GM21825 (cell line): ENCODE results near the gene PTGIR.
"Not testable (repeated sequence)": the region's sequence is repeated elsewhere in the genome, so short reads cannot be mapped to it uniquely, and the experiment has no call there.

Experiments
- ATAC-seq: cut with Tn5 transposase; IDR thresholded peaks from one replicate; pipeline ENCODE4 v1.9.1; 2021; ENCODE audit warnings: mild to moderate bottlenecking, moderate library complexity; ENCODE audit not compliant: unreplicated experiment

Gene PTGIR

GRCh38 chr19:46639358-46640182 lies 14.7 kb upstream of the PTGIR start:
- no peak for ATAC-seq

GRCh38 chr19:46637224-46637623 lies 12.3 kb upstream of the PTGIR start:
- ATAC-seq = no peak

GRCh38 chr19:46635920-46636761 lies 11.3 kb upstream of the PTGIR start, which contains the start of gene GNG8:
GNG8 (minus strand) TSS chr19:46636202; CDS start chr19:46634682, 1,520 bp downstream.
- no peak for ATAC-seq

GRCh38 chr19:46634656-46635218 lies 9.8 kb upstream of the PTGIR start:
- ATAC-seq = no peak

DNA sequence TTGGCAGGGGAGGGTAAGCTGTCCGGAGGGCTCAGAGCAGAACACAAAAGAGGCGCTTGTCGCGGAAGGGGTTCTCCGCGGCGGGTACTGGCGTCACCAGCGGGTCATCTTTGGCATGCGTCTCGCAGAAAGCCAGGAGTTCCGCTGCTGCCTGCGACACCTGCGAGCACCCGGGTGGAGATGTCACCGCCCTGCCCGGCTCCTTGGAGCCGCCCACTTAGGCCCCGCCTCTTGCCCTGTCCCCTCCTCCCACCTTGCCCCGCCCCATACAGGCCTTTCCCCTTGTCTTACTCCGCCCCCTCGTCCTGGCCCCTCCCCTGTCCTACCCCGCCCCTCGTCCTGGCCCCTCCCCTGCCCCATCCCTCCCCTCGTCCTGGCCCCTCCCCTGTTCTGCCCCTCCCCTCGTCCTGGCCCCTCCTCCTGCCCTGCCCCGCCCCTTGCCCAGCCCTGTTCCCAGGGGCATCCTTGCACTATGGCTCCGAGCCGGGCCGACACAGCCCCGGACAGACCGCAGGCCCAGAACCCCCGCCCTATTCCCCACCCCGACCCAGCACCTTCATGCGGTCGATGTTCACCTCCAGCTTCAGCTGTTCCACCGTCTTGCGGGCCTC lies 9.3 kb upstream of the PTGIR start:
- no peak for ATAC-seq

DNA sequence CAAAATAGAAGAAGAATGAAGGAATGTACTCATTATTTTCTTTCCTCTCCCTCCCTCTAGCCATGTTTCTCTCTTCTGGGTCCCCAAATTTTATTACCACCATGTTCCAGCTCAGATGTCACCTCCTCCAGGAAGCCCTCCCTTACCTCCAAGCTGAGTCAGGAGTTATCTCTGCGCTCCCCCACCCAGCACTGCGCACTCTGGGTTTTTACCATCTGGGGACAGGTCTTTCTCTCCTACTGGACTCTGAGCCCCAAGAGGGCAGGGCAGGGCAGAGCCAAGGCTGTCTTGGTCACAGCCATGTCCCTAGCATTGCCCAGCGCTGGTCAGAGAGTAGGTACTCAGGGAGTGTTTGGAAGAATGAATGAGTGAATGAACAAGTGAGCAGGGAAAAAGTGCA lies 8.2 kb upstream of the PTGIR start:
- no peak for ATAC-seq

GRCh38 chr19:46631481-46631880 lies 6.6 kb upstream of the PTGIR start:
- no peak for ATAC-seq

GRCh38 chr19:46630586-46631205 lies 5.8 kb upstream of the PTGIR start:
- no peak for ATAC-seq

DNA sequence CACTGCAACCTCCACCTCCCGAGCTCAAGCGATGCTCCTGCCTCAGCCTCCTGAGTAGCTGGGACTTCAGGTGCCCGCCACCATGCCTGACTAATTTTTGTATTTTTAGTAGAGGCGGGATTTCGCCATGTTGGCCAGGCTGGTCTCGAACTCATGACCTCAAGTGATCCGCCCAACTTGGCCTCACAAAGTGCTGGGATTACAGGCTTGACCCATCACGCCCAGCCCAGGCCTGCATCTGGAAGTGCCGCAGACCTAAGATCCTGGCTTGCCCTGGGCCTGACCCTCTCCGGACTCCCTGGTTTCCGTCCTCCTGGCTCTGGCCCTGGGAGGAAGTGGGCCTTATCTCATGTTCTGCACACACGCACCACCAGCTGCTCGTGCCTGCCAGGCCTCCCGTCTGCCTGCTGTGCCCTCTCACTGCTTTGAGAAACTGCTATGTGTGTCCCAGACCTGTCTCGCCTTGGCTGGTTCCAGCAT lies 4.7 kb upstream of the PTGIR start:
- ATAC-seq = no peak

DNA sequence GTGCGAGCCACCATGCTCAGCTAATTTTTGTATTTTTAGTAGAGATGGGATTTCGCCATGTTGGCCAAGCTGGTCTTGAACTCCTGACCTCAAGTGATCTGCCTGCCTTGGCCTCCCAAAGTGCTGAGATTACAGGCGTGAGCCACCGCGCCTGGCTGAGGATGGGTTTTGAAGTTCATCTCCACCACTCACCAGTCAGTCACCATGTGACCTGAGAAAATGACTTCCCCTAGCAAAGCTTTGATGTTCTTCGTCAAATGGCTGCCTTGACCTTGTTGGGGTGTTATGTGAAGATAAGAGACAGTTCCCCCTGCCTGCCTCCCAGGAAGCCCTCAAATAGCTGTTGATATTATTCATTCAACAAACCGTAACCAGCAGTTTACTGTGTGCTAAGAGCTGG lies 4.1 kb upstream of the PTGIR start:
- ATAC-seq = not testable (repeated sequence)

DNA sequence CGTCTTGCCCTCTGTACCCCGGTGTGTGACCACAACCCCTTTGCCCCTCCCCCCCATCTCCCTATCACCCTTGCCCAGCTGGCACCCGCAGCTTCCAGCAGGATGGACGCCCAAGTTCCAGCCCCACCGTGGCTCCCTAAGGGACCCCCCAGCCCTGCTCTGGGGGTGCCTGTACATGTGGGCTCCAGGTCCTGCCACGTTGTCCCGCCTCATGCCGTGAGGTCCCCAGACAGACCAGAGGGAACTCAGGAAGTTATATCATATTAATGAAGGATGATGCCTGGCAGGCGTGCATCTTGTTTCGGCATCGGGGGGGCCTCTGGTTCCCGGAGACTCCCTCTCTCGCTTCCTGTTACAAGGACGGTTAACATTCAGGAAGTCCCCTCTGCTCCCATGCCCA lies 1.6 kb upstream of the PTGIR start:
- ATAC-seq = no peak

DNA sequence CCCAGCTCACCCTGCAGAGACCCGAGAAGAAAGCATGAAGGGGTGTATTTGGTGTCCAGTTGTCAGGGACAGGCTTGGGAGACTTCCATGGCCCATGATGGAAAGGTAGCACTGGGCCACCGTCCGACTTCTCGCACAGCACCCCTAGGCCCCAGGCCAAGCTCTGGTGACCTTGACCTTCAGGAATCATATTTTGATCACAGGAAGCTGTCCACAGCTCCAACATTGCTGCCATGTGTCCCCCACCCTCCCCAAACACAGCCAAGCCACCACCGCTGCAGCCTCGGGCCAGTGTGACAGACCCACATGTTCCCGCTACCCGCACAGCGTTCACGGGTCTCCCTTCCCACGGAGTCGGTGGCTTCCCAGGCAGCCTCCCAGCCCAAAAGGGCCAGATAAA lies 842 bp upstream of the PTGIR start:
- ATAC-seq = no peak

GRCh38 chr19:46623915-46624502 lies 880 bp downstream of the PTGIR start:
- ATAC-seq = no peak

- no peak for ATAC-seq
Measured at GRCh38 chr19:46622118-46622446, 2.8 kb downstream of the PTGIR start.

DNA sequence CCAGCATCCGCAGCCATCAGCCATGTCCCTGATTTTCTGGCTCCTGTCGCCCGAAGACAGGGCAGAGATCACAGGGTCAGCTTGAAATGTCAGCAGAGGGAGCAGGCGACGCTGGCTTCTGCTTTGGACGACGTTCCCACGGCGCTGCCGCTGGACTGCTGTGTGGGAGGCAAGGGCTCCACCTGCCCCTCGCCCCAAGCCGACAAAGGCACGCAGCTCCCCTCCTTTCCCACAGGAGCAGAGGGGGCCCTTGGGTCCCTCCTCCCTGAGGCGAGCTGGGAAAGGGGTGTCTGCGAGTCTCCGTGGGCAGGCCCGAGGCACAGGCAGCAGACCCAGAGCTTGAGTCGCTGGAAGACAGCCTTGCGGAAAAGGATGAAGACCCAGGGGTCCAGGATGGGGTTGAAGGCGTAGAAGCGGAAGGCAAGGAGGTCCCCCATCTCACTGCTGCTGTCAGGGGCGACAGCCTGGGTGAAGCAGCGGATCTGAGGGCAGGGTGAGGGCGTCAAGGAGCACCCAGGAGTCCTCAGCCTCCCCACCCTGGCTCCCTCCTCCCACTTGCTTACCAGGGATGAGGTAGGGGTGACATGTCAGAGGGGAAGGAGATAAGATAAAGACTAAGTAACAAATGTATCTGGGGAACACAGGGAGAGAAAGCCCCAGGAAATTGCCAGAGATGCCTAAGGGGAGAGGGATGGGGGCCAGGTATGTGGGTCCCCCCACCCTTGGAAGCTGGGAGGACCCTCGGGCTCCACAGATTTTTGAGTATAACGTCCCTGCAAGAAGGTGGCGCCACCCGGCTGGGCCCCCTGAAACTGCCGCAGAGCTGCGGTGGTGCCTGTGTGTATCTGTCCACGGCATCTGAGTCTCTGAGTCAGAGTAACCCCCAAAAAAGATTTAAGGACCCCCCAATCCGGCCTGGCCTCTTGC lies 3.4 kb downstream of the PTGIR start:
- ATAC-seq = no peak

DNA sequence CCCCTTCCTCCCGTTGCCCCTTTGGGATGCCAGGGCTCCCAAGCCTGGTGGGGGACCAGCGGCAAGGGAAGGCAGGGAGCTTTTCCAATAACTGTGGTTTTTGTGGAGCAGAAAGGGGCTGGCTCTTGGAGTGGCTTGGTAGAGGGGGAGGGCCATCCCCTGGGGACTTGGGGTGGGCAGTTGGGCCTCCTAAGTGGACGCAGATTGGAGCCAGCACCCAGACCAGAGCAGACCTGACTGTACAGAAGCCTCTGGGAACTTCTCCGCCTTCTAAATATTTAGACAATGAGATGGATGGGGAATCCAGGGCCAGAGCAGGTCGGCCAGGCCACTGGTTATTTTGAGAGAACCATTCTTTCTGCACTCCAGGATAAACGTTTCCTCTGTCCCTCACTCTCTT lies 4.2 kb downstream of the PTGIR start:
- no peak for ATAC-seq

- ATAC-seq = no peak
Measured at GRCh38 chr19:46620267-46620666, 4.6 kb downstream of the PTGIR start.

DNA sequence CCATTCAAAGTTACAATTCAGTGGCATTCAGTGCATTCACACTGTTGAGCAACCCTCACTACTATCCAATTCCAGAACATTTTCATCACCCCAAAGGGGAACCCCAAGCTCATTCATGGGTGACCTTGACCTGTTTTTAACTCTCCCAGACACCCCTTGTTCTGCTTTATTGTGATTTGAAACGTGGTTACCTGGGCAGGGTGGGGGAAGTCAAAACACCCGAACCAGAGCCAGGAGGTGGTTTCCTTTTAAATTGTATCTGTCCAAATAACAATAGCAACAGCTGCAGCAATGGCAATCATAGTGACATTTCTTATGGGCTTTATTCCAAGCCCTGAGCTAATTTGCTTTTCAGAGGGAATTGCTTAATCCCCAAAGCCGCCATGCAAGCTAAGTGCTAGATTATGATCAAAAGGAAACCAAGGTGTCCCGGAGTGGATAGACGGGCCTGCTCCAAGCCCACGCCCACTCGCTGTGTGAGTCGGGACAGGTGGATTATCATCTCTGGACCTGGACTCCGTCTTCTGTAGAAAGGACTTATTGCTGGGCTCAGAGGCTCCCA lies 6.1 kb downstream of the PTGIR start:
- ATAC-seq = no peak

- no peak for ATAC-seq
Measured at GRCh38 chr19:46617601-46618000, 7.3 kb downstream of the PTGIR start.
